Activated naive CD4-positive, alpha-beta T cell treated with Interleukin-2 at 50 U/mL for 16 hours (primary cell): ENCODE data around the gene ST8SIA4.

Experiments
- DNase-seq: peaks from one replicate; pipeline ENCODE4 v3.0.0-alpha.2; 2020

The ST8SIA4 gene

GRCh38 chr5:100903039-100903887, at the start of gene ST8SIA4:
Gene ST8SIA4, minus strand, starts transcription at chr5:100903282. Its CDS starts 327 bp downstream, at chr5:100902955.
- peak; percentile 91 for DNase-seq

- DNase-seq = no peak
Observed at GRCh38 chr5:100950985-100951384, 47.9 kb upstream of the ST8SIA4 start.

- DNase-seq = no peak
Observed at GRCh38 chr5:100913298-100913697, 10.2 kb upstream of the ST8SIA4 start.

- no peak for DNase-seq
Observed at GRCh38 chr5:100909034-100909433, 6.0 kb upstream of the ST8SIA4 start.

- DNase-seq = peak; percentile 2
Observed at GRCh38 chr5:100905259-100905914, 2.3 kb upstream of the ST8SIA4 start.

GRCh38 chr5:100904259-100904861, 1.3 kb upstream of the ST8SIA4 start:
- DNase-seq = peak; percentile 58

GRCh38 chr5:100902440-100903038, 543 bp downstream of the ST8SIA4 start:
- peak; percentile 54 for DNase-seq

- peak; percentile 60 for DNase-seq
Observed at GRCh38 chr5:100901821-100902341, 1.2 kb downstream of the ST8SIA4 start.

- peak; percentile 94 for DNase-seq
Observed at GRCh38 chr5:100900796-100901781, 2.0 kb downstream of the ST8SIA4 start.

- peak; percentile 61 for DNase-seq
Observed at GRCh38 chr5:100900142-100900795, 2.8 kb downstream of the ST8SIA4 start.

- no peak for DNase-seq
Observed at GRCh38 chr5:100899675-100900074, 3.4 kb downstream of the ST8SIA4 start.

GRCh38 chr5:100898504-100899346, 4.4 kb downstream of the ST8SIA4 start:
- DNase-seq = no peak

- no peak for DNase-seq
Observed at GRCh38 chr5:100896054-100896453, 7.0 kb downstream of the ST8SIA4 start.

GRCh38 chr5:100890461-100891008, 12.5 kb downstream of the ST8SIA4 start:
- no peak for DNase-seq

- no peak for DNase-seq
Observed at GRCh38 chr5:100889896-100890295, 13.2 kb downstream of the ST8SIA4 start.

GRCh38 chr5:100889165-100889743, 13.8 kb downstream of the ST8SIA4 start:
- no peak for DNase-seq

GRCh38 chr5:100877274-100877673, 25.8 kb downstream of the ST8SIA4 start:
- DNase-seq = no peak

GRCh38 chr5:100872408-100873190, 30.5 kb downstream of the ST8SIA4 start:
- DNase-seq = peak; percentile 32
